ENCODE measurements around the gene BTNL8. TPM values are rescaled to one million over a fixed set of nuclear protein-coding genes. Genes with fewer than 3 reads are reported as not detected.

BTNL8 gene
- total RNA-seq, 1 experiment from 2014 or later: not detected

DNA sequence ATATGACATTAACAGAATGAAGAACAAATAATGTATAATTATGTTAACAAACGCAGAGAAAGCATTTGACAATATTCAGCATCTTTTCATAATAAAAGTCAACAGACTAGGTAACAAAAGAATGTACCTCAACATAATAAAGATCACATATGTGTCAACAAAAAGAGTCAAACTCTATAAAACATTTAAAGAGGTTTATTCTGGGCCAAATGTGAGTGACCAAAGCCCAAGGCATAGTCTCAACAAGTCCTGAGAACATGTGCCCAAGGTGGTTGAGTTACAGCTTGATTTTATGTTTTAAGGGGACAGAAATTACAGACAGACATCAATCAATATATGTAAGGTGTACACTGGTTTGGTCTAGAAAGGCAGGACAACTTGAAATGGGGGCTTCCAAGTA lies 19.4 kb downstream of the BTNL8 start:
- no TSS peak for BruUV-seq (replicated peaks)
- ChIA-PET POLR2A (no interaction called here), CTCF (interaction anchor here (0.6 to 1.3 kb wide), 3 partner anchors 19 to 219 kb away, joined by 3 read pairs; no protein-coding TSS in a partner anchor)
- TF ChIP-seq, protein P1, sequence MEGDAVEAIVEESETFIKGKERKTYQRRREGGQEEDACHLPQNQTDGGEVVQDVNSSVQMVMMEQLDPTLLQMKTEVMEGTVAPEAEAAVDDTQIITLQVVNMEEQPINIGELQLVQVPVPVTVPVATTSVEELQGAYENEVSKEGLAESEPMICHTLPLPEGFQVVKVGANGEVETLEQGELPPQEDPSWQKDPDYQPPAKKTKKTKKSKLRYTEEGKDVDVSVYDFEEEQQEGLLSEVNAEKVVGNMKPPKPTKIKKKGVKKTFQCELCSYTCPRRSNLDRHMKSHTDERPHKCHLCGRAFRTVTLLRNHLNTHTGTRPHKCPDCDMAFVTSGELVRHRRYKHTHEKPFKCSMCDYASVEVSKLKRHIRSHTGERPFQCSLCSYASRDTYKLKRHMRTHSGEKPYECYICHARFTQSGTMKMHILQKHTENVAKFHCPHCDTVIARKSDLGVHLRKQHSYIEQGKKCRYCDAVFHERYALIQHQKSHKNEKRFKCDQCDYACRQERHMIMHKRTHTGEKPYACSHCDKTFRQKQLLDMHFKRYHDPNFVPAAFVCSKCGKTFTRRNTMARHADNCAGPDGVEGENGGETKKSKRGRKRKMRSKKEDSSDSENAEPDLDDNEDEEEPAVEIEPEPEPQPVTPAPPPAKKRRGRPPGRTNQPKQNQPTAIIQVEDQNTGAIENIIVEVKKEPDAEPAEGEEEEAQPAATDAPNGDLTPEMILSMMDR (IDR thresholded peaks at IDR 0.05; ENCODE audit: unreplicated experiment): no peak
- Mint-ChIP-seq H3K9me3 (ENCODE audit: unreplicated experiment) (no peaks in the 10 kb centered on the region), H3K4me3 (ENCODE audit: unreplicated experiment) (no peak overlapping the region), H3K36me3 (ENCODE audit: insufficient read depth, unreplicated experiment) (no peaks in the 10 kb centered on the region), H3K4me1 (ENCODE audit: insufficient read depth, unreplicated experiment) (no peaks in the 10 kb centered on the region), H3K27ac (ENCODE audit: low read depth, unreplicated experiment) (no peak overlapping the region), H3K27me3 (ENCODE audit: insufficient read depth, unreplicated experiment) (peaks cover 27% of the 10 kb centered on the region)
- intact Hi-C loops (cut with micrococcal nuclease): no loop called here
- DNase-seq (ENCODE audit: unreplicated experiment): no peak

DNA sequence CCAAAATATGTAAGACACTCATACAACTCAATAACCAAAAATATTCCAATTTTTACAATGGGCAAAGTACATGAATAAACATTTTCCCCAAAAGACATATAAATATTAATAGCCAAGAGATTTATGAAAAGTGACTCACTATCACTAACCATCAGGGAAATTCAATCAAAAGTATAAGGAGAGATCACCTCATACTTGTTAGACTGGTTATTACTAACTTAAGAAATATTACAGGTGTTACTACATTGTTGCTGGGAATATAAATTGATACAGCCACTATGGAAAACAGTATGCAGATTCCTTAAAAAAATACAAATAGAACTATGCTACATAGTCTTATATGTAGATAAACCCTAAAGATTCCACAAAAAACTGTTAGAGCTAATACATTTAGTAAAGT lies 21.8 kb downstream of the BTNL8 start:
- POLR2A ChIA-PET: no interaction called here
- CTCF ChIA-PET: interaction anchor here (0.5 kb wide), 1 partner anchor 22 kb away, joined by 4 read pairs; no protein-coding TSS in a partner anchor
- no peaks in the 10 kb centered on the region for H3K4me1 Mint-ChIP-seq (ENCODE audit: insufficient read depth, unreplicated experiment)
- BruUV-seq (replicated peaks): no TSS peak
- DNase-seq (ENCODE audit: unreplicated experiment): no peak
- no peaks in the 10 kb centered on the region for H3K36me3 Mint-ChIP-seq (ENCODE audit: insufficient read depth, unreplicated experiment)
- TF ChIP-seq, protein P1 (IDR thresholded peaks at IDR 0.05; ENCODE audit: unreplicated experiment): no peak
- H3K9me3 Mint-ChIP-seq (ENCODE audit: unreplicated experiment): no peaks in the 10 kb centered on the region
- no peak overlapping the region for H3K27ac Mint-ChIP-seq (ENCODE audit: low read depth, unreplicated experiment)
- no peak overlapping the region for H3K4me3 Mint-ChIP-seq (ENCODE audit: unreplicated experiment)
- intact Hi-C loops (cut with micrococcal nuclease): no loop called here
- peaks cover 27% of the 10 kb centered on the region for H3K27me3 Mint-ChIP-seq (ENCODE audit: insufficient read depth, unreplicated experiment)

DNA sequence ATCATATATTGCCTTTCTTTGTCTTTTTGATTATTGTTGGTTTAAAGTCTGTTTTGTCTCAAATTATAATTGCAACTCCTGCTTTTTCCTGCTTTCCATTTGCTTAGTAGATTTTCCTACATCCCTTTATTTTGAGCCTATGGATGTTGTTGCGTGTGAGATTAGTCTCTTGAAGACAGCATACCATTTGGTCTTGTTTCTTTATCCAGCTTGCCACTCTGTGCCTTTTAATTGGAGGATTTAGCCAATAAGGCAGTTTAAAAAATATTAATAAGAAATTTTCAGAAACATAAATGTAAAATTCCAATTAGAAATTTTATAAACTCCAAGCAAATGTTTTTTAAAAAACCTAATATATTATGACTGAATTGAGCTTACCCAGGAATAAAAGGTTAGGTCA lies 24.0 kb downstream of the BTNL8 start:
- H3K27me3 Mint-ChIP-seq (ENCODE audit: insufficient read depth, unreplicated experiment): peaks cover 36% of the 10 kb centered on the region
- TF ChIP-seq, protein P1 (IDR thresholded peaks at IDR 0.05; ENCODE audit: unreplicated experiment): no peak
- DNase-seq (ENCODE audit: unreplicated experiment): no peak
- no peak overlapping the region for H3K27ac Mint-ChIP-seq (ENCODE audit: low read depth, unreplicated experiment)
- ChIA-PET CTCF (no interaction called here), POLR2A (no interaction called here)
- BruUV-seq (replicated peaks): no TSS peak
- no peaks in the 10 kb centered on the region for H3K4me1 Mint-ChIP-seq (ENCODE audit: insufficient read depth, unreplicated experiment)
- no peak overlapping the region for H3K4me3 Mint-ChIP-seq (ENCODE audit: unreplicated experiment)
- no peaks in the 10 kb centered on the region for H3K36me3 Mint-ChIP-seq (ENCODE audit: insufficient read depth, unreplicated experiment)
- intact Hi-C loops (cut with micrococcal nuclease): no loop called here
- H3K9me3 Mint-ChIP-seq (ENCODE audit: unreplicated experiment): no peaks in the 10 kb centered on the region

DNA sequence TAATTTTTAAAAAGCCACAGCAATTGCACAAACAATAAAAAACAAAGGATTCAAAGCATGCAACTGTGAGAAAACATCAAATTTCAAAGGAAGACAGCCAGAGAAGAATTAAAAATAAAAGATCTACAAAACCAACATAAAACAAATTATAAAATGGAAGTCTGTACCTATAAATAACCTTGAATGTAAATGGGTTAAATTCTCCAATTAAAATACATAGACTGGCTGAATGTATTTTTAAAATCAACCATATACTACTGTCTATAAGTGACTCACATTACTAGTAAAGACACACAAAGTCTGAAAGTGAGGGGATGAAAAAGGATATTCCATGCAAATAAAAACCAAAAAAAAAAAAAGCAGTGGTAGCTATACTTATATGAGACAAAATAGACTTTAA lies 33.7 kb downstream of the BTNL8 start:
- ChIA-PET POLR2A (interaction anchor here (0.6 kb wide), 1 partner anchor 166 kb away, joined by 3 read pairs; no protein-coding TSS in a partner anchor), CTCF (interaction anchor here (0.6 to 2.0 kb wide), 2 partner anchors 33 to 77 kb away, joined by 3 to 4 read pairs; no protein-coding TSS in a partner anchor)
- H3K4me1 Mint-ChIP-seq (ENCODE audit: insufficient read depth, unreplicated experiment): no peaks in the 10 kb centered on the region
- no peaks in the 10 kb centered on the region for H3K36me3 Mint-ChIP-seq (ENCODE audit: insufficient read depth, unreplicated experiment)
- H3K9me3 Mint-ChIP-seq (ENCODE audit: unreplicated experiment): peaks cover 3% of the 10 kb centered on the region
- intact Hi-C loops (cut with micrococcal nuclease): no loop called here
- TF ChIP-seq, protein P1 (IDR thresholded peaks at IDR 0.05; ENCODE audit: unreplicated experiment): no peak
- H3K27ac Mint-ChIP-seq (ENCODE audit: low read depth, unreplicated experiment): no peak overlapping the region
- no peak for DNase-seq (ENCODE audit: unreplicated experiment)
- no peak overlapping the region for H3K4me3 Mint-ChIP-seq (ENCODE audit: unreplicated experiment)
- BruUV-seq (replicated peaks): no TSS peak
- peaks cover 22% of the 10 kb centered on the region for H3K27me3 Mint-ChIP-seq (ENCODE audit: insufficient read depth, unreplicated experiment)
